Endothelial cell of umbilical vein (primary cell): Measurements from ENCODE around the gene ZNF804B. TPM values are rescaled to one million over a fixed set of nuclear protein-coding genes. Genes with fewer than 3 reads are reported as not detected.
A peak's percentile ranks its signal among the peaks of the same experiment; 100 is the strongest.

Experiments
- BruUV-seq: library from RNA; stranded (reverse); fragments of 400-500 nt; replicated peaks from 2 replicates; lab custom pipeline; 2021; lab: Mats Ljungman, UMichigan
- CTCF ChIA-PET: fragments of 300-600, 350-600 bp; sonication (Branson Sonifier 250); formaldehyde crosslinking; loops from one replicate; lab custom pipeline; 2021; ENCODE audit warnings: antibody characterized with exemption, inconsistent platforms; lab: Charles Lee
- POLR2A ChIA-PET: fragments of 300-600, 350-600 bp; sonication (Branson Sonifier 250); formaldehyde crosslinking; loops from one replicate; lab custom pipeline; 2021; ENCODE audit warnings: antibody characterized with exemption, inconsistent platforms; lab: Charles Lee
- DNase-seq: peaks from one replicate; pipeline ENCODE4 v3.0.0-alpha.2; 2011; ENCODE audit warnings: low read depth, low spot score
- FAIRE-seq: peaks from 2 replicates; lab custom pipeline; 2011; peaks lifted over from hg19 to GRCh38; lab: Jason Lieb, UNC
- H2AFZ ChIP-seq: 2 replicates; pipeline ENCODE4 v1.6.0; 2012; ENCODE audit warnings: low read depth, low read length, control low read depth, inconsistent platforms
- H3K27ac ChIP-seq: 2 replicates; pipeline ENCODE4 v1.5.1; 2011; ENCODE audit warnings: low read depth, mild to moderate bottlenecking, control low read depth, low read length, moderate library complexity; ENCODE audit not compliant: insufficient read depth
- H3K27me3 ChIP-seq, 2 experiments: 2 replicates each; pipeline versions ENCODE4 v1.6.0 to v1.6.1; 2011; ENCODE audit warnings: low read length in 2 of 2, mixed read lengths in 1 of 2; ENCODE audit not compliant: control insufficient read depth in 2 of 2, insufficient read depth in 2 of 2
- H3K36me3 ChIP-seq, 2 experiments: 2 replicates in 1 of 2; 3 replicates in 1 of 2; pipeline ENCODE4 v1.5.1; 2011; ENCODE audit warnings: low read length in 2 of 2, mild to moderate bottlenecking in 1 of 2, moderate library complexity in 1 of 2; ENCODE audit not compliant: control insufficient read depth in 2 of 2, insufficient read depth in 2 of 2; ENCODE audit errors: extremely low read depth in 1 of 2
- H3K4me1 ChIP-seq: 3 replicates; pipeline ENCODE4 v1.5.1; 2011; ENCODE audit warnings: mild to moderate bottlenecking, low read length; ENCODE audit not compliant: control insufficient read depth, insufficient read depth; ENCODE audit errors: extremely low read depth
- H3K4me2 ChIP-seq: 2 replicates; pipeline ENCODE4 v1.6.1; 2011; ENCODE audit warnings: low read length, control low read depth, mixed read lengths; ENCODE audit not compliant: insufficient read depth
- H3K4me3 ChIP-seq, 3 experiments: fragments of 200-600 bp in 1 of 3; sonication (generic), shearing (Covaris generic) in 1 of 3; replicated peaks in 1 of 3; 2 replicates each; pipeline ENCODE4 v1.5.1; 2011 to 2016; ENCODE audit warnings: control low read depth in 3 of 3, low read length in 3 of 3, mild to moderate bottlenecking in 2 of 3, inconsistent platforms in 1 of 3, low read depth in 1 of 3, moderate library complexity in 1 of 3; ENCODE audit not compliant: insufficient read depth in 1 of 3
- H3K79me2 ChIP-seq: 2 replicates; pipeline ENCODE4 v1.6.0; 2012; ENCODE audit warnings: low read length, inconsistent platforms; ENCODE audit not compliant: control insufficient read depth, insufficient read depth
- H3K9ac ChIP-seq: replicated peaks from 2 replicates; pipeline ENCODE3; 2011; ENCODE audit warnings: low read length, control low read depth; ENCODE audit not compliant: insufficient read depth; ENCODE audit errors: extremely low read depth
- H3K9me1 ChIP-seq: replicated peaks from 3 replicates; pipeline ENCODE4 v1.6.0; 2011; ENCODE audit warnings: mild to moderate bottlenecking, low read length; ENCODE audit not compliant: control insufficient read depth, insufficient read depth; ENCODE audit errors: extremely low read depth
- H3K9me3 ChIP-seq: replicated peaks from 2 replicates; pipeline ENCODE4 v1.5.1; 2012; ENCODE audit warnings: low read length, inconsistent platforms; ENCODE audit not compliant: control insufficient read depth, insufficient read depth
- H4K20me1 ChIP-seq: replicated peaks from 2 replicates; pipeline ENCODE3; 2011; ENCODE audit warnings: mild to moderate bottlenecking, low read length; ENCODE audit not compliant: control insufficient read depth, insufficient read depth; ENCODE audit errors: extremely low read depth
- EZH2 ChIP-seq: IDR thresholded peaks from 2 replicates; pipeline ENCODE4 v1.6.1; 2012; ENCODE audit warnings: borderline replicate concordance, low read depth, mild to moderate bottlenecking, moderate library complexity, low read length, inconsistent platforms; ENCODE audit not compliant: severe bottlenecking
- JUN ChIP-seq: IDR thresholded peaks from 2 replicates; pipeline ENCODE4 v1.6.1; 2011; ENCODE audit warnings: borderline replicate concordance, low read depth; ENCODE audit not compliant: insufficient read length, insufficient read depth
- MYC ChIP-seq: IDR thresholded peaks from one replicate; pipeline ENCODE4 v1.6.1; 2011; ENCODE audit warnings: mild to moderate bottlenecking, low read depth, low read length
- POLR2A ChIP-seq: IDR thresholded peaks from 2 replicates; pipeline ENCODE4 v1.6.1; 2012; ENCODE audit warnings: low read depth, mild to moderate bottlenecking, control low read depth, low read length
- dilution Hi-C: fragments of 300-500 bp; cut with MboI; formaldehyde crosslinking; loops from one replicate; pipeline ENCODE4 v1.15.0; 2019; ENCODE audit warnings: low sequenced_read_pairs; ENCODE audit not compliant: extremely low pct_ligation_motif_present
- intact Hi-C: fragments of 100-400 bp; cut with micrococcal nuclease; formaldehyde crosslinking; loops from one replicate; pipeline ENCODE4 v1.10.0; 2022
- polyA plus RNA-seq, 4 experiments: library from polyadenylated mRNA; depleted of rRNA in 3 of 4; stranded (reverse) in 3 of 4; unstranded in 1 of 4; fragments of >200 nt; gene quantifications; 2 replicates each; pipeline versions ENCODE4 v1.2.1 to v1.2.3, GENCODE V29; 2011 to 2012; ENCODE audit warnings: missing spikeins in 1 of 4
- total RNA-seq: library from RNA; stranded (reverse); gene quantifications from 2 replicates; pipeline ENCODE4 v1.2.3, GENCODE V29; 2021
- TF ChIP-seq, protein P1 (sequence below), 2 donors: IDR thresholded peaks; 1 replicate in 1 of 2; 2 replicates in 1 of 2; pipeline ENCODE4 v1.5.1; 2011; ENCODE audit warnings: low read length in 2 of 2, mild to moderate bottlenecking in 2 of 2, moderate library complexity in 2 of 2, control low read depth in 1 of 2, inconsistent platforms in 1 of 2, low read depth in 1 of 2; ENCODE audit not compliant: insufficient read depth in 1 of 2; ENCODE audit errors: extremely low read depth in 1 of 2

The ZNF804B gene
- total and polyA plus RNA-seq, 2 donors (not counting 3 experiments of a cell fraction or from before 2014, with no cell fraction given), result not detected

DNA sequence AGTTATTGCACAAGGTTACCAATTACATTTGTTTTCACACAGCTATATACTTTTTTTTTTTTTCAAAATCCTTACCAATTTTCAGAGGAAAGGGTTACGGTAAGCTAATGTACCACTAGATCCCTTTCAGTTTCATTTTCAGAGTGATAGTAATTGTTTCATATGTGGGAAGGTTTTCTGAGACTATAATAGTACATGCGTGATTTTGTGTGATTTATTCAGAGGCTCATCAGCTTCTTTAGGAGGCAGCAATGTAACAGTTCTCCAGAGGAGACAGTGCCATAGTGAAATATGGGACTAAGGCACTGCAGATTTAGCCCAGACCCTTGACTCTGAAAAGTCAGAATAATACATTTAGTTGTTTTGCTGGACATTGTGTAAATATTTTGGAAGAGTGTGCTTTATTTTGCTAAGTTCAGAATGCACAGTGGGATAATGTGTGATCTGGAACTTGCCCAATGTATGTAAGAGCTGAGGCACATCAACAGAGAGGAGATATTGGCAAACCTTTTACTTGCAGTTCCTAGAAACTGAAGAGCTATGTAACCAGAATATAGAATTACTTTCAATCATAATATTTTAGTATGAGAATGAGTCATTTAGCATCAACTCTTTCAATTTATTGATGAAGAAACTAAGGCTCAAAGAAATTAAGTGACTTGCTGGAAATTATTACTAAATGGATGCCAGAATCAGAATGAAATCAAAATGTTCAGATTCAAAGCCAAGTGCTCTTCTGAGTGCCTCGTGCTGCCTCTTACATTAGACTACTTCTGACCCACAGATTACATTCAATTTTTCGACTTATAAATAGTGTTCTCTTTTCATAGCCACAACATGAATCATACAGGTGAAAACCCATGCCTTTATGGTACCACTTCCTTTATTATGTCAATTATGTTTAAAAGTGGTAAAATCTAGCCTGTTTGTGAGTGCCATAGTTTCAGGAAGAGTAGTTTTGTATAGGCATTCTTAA lies 243.8 kb downstream of the ZNF804B start:
- no peak overlapping the region for H3K4me3 ChIP-seq
- TF ChIP-seq MYC (no peak), JUN (no peak), EZH2 (no peak), POLR2A (no peak)
- TF ChIP-seq, protein P1, sequence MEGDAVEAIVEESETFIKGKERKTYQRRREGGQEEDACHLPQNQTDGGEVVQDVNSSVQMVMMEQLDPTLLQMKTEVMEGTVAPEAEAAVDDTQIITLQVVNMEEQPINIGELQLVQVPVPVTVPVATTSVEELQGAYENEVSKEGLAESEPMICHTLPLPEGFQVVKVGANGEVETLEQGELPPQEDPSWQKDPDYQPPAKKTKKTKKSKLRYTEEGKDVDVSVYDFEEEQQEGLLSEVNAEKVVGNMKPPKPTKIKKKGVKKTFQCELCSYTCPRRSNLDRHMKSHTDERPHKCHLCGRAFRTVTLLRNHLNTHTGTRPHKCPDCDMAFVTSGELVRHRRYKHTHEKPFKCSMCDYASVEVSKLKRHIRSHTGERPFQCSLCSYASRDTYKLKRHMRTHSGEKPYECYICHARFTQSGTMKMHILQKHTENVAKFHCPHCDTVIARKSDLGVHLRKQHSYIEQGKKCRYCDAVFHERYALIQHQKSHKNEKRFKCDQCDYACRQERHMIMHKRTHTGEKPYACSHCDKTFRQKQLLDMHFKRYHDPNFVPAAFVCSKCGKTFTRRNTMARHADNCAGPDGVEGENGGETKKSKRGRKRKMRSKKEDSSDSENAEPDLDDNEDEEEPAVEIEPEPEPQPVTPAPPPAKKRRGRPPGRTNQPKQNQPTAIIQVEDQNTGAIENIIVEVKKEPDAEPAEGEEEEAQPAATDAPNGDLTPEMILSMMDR (IDR thresholded peaks at IDR 0.05; ENCODE audit: extremely low read depth in 1 of 2, insufficient read depth in 1 of 2, low read depth in 1 of 2, low read length in 2 of 2), result no peak
- no peaks in the 10 kb centered on the region for H4K20me1 ChIP-seq
- H3K27me3 ChIP-seq, result no peaks in the 10 kb centered on the region
- no peak overlapping the region for H2AFZ ChIP-seq
- H3K79me2 ChIP-seq, result no peaks in the 10 kb centered on the region
- POLR2A ChIA-PET, result no interaction called here
- CTCF ChIA-PET, result no interaction called here
- FAIRE-seq (no peak), DNase-seq (peak; percentile 1)
- no peak overlapping the region for H3K27ac ChIP-seq
- dilution Hi-C loops (no loop called here), intact Hi-C loops (no loop called here)
- BruUV-seq, result no TSS peak
- H3K9me1 ChIP-seq, result no peaks in the 10 kb centered on the region
- no peak overlapping the region for H3K9ac ChIP-seq
- peak overlapping the region; percentile 51 for H3K4me2 ChIP-seq
- H3K9me3 ChIP-seq, result no peaks in the 10 kb centered on the region
- no peaks in the 10 kb centered on the region for H3K4me1 ChIP-seq
- H3K36me3 ChIP-seq, result no peaks in the 10 kb centered on the region
